ENCODE data around the gene KLHL6. TPM values are rescaled to one million over a fixed set of nuclear protein-coding genes. Genes with fewer than 3 reads are reported as not detected.
"Not testable (repeated sequence)": the region's sequence is repeated elsewhere in the genome, so short reads cannot be mapped to it uniquely, and the experiment has no call there.

KLHL6 gene
- total RNA-seq, 1 donor from 2014 or later = under 0.01 TPM

DNA sequence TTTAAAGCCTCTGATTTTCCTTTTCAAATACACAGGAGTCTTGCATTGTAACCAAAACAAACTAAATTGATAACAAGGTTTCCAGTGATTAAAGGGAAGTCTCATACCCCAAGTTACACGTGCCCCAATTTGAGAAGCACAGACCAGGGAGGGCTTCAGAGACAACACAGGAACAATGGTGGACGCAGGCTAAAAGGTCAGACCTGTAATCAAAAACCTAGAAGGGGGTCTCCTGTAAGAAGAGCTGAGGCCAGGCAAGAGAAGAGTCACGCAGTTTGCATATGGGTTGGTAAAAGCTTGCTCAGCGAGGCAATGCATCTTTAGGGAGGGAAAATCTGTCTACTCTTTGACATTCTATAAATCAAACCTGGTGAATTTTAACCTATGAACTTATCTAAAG, 68.5 kb downstream of the KLHL6 start:
- no peak for DNase-seq (ENCODE audit: low read depth in 2 of 2)

DNA sequence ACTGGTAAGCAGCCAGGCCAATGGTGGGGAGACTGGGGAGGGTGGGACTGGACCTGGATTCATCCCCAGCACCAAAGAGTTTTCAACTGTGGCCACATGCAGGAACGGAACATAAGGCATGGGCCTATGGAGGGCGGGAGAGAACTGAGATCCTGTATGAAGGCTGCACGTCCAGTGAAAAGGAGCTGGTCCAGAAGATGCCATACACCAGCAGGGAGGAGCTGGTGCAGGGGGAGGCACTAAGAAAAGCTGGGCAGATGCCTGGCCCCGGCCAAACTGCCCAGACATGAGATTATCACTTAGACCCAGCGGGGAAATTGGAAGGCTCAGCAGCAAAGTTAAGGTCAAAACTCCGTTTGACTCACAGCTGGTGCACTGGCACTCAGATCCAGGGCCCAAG, 69.0 kb downstream of the KLHL6 start:
- no peak for DNase-seq (ENCODE audit: low read depth in 2 of 2)

GRCh38 chr3:183485585-183485984, 69.9 kb downstream of the KLHL6 start:
- DNase-seq (ENCODE audit: low read depth in 2 of 2) = no peak

DNA sequence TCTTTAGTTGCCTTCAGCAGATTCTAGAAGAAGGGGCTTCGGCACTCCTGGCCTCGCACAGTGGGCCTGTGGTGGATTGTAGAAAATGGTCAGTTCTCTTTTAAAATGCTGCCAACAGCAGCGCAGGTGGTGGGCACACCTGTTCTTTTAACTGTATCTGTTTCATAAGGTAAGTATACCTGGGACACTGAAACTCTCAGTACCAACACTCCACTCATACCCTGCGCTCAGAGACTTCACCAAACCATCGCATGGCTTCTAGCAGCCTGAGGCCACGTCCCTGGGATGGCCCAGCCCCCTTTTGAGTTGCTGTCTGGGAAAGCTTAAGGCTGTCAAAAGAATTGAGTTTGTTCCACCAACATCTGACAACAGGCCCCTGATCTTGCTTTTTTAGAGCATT, 70.4 kb downstream of the KLHL6 start:
- DNase-seq (ENCODE audit: low read depth in 2 of 2) = no peak

- no peak for DNase-seq (ENCODE audit: low read depth in 2 of 2)
These were observed 71.0 kb downstream of the KLHL6 start for GRCh38 chr3:183484431-183485075.

DNA sequence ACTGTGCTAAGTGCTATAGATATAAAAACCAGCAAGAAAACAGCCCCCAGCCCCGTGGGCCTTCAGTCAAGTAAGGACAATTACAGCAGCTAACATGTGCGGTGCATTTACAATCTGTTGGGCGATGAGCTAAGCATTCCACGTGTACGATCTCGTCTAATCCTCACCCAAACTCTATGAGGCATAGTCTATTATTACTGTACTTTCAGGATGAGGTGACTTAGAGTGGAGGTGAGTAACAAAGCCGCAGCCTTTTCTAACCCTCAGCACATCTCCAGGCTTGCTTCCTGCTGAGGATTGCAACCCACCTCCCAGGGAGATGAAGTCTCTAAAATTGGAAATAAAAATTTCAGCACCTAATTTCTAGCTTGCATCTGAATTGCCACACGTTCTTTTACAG, 73.9 kb downstream of the KLHL6 start:
- DNase-seq (ENCODE audit: low read depth in 2 of 2) = no peak

DNA sequence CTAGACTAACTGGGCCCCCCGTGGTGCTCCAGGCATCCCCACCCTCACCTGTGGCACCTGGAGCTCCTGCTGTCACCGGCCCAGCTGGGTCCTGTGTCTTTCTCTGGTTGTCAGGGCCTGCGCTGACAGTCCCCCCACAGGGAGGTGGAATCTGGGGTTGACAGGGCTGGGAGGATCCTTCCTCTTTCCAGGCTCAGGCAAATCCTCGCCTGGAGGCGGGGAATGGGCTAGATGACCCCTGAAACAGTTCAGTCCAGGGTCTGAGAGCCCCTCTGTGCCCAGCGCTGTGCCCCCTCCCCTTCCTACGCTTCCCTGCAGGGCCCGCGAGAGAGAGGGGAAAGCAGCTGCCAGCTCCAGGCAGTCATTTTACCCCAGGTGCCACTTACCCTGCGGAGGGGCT, 77.0 kb downstream of the KLHL6 start:
- DNase-seq (ENCODE audit: low read depth in 2 of 2) = no peak

DNA sequence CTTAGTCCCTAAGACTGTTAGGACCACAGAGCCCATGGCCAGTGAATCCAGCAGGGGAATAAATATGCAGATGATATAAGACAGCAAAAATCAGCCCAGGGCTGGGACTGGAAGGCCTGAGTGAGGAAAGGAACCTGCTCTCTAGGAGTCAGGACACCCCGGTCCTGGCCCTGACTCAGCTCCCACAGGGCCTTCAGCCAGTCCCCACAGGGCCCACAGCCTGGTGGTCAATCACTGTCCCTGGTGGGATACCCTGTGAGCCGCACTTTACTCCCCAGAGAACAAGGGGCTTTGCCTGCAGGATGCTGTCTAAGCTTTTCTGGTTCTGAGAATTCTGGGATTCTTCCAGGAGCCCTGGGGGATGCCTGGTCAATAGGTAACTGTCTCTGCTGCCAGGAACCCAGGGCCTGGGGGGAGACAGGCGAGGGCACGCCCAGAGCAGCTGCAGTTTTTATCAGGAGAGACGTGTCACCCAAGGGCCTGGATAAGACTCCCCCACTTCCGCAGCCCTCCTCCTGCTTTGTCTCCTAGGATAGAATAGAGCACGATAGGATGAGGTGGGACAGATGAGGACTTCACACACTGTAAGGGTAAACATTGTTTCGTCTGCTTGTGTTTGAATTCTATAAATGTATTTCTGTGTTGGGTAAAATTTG, 77.6 kb downstream of the KLHL6 start:
- DNase-seq (ENCODE audit: low read depth in 2 of 2) = no peak

- DNase-seq (ENCODE audit: low read depth in 2 of 2) = not testable (repeated sequence)
These were observed 79.7 kb downstream of the KLHL6 start for GRCh38 chr3:183475764-183476162.

DNA sequence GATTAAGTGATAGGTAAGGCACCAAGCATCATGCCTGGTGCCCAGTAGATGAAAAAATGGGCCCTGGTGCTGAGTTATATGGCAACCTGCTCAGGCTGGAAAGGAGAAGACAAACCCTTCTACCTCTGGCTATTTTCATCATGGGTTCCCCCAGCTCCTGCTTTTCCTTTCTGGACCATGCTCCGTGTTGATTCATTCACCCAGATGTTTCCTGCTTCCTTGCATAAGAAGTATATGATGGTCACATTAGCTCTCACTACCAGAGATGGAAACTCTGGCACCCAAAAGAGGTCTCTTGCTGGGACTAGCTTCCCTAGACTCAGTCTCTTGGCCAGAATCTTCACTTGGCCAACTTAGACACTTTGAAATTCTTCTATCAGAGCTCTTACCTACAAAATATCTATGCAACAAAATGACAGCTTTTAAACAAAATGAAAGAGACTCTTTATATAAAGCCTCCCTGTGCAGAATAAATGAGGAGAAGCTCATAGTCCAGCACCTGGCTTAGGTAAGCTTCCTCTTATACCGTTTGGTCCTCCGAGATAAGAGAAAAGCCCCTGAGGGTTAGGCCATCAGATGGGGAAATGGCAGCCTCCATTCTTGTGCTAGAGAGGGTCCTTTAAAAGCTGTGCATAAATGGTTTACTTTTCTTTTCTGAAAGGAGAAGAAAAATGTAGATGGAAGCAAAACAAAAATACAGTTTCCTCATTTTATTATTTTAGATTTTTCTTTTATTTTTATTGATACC, 80.3 kb downstream of the KLHL6 start:
- DNase-seq (ENCODE audit: low read depth in 2 of 2) = peak; percentile 73 to 83

DNA sequence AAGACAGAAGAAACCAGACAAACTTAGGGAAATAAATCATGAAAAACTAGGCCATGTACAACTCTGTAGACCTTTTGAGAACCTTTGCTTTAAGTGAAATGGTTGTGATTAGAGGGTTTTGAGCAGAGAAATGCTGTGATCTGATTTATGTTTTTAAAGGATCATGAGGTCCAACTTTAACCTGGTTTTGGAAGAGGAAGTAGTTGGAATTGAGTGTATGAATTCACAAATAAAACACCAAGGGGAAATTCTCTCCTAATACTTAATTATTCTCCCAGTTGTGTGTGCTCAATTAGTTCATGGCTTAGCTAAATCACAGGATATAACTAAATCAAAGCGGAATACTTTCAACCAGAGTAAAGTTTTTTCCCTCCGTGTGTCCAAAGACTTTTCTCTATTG, 81.5 kb downstream of the KLHL6 start:
- DNase-seq (ENCODE audit: low read depth in 2 of 2) = no peak

DNA sequence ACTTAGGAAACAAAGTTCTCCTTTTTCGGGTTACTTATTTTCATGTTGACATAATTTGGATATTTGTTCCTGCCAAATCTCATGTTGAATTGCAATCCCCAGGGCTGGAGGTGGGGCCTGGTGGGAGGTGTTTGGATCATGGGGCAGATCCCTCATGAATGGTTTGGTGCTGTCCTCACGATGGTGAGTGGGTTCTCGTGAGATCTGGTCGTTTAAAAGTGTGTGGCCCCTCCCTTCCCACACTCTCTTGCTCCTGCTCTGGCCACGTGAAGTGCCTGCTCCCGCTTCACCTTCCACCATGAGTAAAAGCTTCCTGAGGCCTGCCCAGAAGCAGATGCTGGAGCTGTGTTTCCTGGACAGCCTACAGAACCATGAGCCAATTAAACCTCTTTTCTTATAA, 83.4 kb downstream of the KLHL6 start:
- no peak for DNase-seq (ENCODE audit: low read depth in 2 of 2)

DNA sequence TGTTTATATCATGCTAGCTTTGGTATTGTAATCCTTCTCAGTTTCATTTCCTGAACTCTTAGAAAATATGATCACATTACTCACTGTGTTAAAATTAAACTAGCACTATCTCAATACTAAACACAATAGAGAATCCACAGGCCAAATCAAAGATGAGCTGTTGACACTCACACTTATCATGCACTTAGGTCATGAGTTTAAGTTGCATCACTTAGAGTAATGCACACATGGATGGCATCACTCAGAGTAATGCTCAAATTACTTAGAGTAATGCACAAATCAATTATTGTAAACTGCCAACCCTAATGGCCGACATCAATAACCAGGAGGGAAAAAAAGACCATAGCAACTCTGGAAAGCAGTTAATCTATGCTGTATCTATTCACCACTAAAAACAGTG, 87.1 kb downstream of the KLHL6 start:
- peak; percentile 20 to 22 for DNase-seq (ENCODE audit: low read depth in 2 of 2)

DNA sequence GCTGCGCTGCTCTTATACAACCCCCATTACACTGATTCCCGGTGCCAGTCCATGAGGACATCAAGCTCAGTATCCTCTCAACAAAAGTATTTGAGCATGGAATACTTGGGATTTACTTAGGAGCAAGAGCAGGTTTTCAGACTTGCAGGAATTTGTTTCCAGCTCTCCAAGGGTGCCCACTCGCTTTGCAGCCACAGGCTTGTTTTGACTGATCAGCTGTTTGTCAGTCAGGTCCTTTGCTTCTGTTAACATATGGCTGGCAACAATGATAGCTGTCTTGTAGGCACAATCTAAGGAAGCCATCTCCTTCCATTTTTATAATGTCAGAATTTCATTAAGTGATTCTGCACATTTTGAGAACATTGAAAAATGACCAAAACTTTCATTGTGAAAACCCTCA, 88.9 kb downstream of the KLHL6 start:
- no peak for DNase-seq (ENCODE audit: low read depth in 2 of 2)

DNA sequence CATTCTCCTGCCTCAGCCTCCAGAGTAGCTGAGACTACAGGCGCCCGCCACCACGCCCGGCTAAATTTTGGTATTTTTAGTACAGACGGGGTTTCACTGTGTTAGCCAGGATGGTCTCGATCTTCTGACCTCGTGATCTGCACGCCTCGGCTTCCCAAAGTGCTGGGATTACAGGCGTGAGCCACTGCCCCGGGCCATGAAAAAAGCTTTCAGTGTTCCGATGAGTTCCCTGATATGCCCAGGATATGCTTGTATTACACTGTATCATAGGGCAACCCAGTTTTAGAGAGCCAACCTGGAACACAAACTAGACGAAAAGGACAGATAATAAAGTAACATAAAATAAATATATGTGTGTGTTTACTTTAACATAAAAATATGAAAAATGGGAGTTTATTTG, 89.8 kb downstream of the KLHL6 start:
- DNase-seq (ENCODE audit: low read depth in 2 of 2) = not testable (repeated sequence)

GRCh38 chr3:183464480-183464879, 91.0 kb downstream of the KLHL6 start:
- DNase-seq (ENCODE audit: low read depth in 2 of 2) = no peak

DNA sequence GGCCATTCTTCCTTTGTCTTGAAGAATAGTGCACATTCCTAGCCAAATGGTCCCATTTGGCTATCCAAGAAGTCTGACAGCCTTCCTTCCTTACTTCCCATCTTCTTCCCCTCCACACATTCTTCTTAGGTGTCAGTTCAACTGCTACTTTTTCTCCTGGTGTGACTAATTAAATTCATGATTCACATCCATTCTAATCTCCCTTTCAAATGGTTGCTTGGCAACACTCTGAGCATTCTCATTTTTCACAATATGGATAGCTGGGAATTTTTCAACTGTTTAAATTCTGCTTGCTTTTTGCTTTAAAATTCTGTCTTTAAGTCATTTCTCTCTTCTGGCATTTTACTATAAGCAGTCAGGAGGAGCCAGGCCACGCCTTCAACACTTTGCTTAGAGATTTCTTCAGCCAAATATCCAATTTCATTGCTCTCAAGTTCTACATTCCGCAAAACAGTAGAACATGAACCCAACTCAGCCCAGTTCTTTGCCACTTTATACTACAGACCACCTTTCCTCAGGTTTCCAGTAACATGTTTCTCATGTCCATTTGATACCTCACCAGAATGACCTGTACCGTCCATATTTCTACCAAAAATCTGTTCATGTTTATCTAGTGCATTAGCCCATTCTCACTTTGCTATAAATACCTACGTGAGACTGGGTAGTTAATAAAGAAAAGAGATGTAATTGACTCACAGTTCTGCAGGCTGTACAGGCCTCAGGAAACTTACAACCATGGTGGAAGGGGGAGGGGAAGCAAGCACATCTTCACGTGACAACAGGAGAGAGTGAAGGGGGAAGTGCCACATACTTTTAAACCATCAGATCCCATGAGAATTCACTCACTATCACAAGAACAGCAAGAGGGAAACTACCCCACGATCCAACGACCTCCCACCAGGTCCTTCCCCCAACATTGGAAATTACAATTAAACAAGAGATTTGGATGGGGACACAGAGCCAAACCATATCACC, 95.1 kb downstream of the KLHL6 start:
- peak in 1 of 2 donors; percentile 63 for DNase-seq (ENCODE audit: low read depth in 2 of 2)

- peak; percentile 55 to 82 for DNase-seq (ENCODE audit: low read depth in 2 of 2)
These were observed 100.4 kb downstream of the KLHL6 start for GRCh38 chr3:183455089-183455488.

DNA sequence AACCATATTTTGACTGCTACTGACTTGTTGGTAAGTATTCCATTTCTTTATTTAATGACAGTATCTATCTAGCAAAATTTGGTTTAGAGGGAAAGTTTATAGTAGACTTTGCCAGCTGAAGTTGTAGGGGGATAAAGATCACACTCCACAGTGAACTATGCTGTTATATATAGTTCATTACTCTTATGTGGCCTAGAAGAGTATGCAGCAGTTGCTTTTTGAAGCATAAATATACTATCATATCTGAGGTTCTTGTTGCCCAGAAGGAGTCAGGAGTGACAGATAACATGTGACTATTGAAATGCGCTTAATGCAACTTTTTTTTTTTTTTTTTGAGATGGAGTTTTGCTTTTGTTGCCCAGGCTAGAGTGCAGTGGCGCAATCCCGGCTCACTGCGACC, 101.4 kb downstream of the KLHL6 start:
- DNase-seq (ENCODE audit: low read depth in 2 of 2) = no peak

DNA sequence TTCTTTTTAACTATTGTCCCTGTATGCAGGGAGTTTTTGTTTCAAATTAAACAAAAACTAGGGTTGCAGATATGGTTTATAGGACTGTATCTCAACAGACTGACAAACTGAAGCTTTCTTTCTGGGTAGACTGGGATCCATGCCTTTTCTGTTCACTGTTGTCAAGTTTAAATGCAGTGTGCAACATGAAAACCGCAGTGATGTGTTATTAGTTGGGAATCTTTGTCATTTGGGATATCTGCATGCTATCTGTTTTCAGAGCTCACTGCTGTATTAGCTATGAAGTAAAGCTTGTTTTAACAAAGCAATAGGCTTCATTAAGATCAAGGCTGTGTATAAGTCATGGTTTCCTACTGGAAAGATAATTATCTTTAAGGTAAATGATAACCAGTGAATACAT, 105.7 kb downstream of the KLHL6 start:
- no peak for DNase-seq (ENCODE audit: low read depth in 2 of 2)

- DNase-seq (ENCODE audit: low read depth in 2 of 2) = peak; percentile 21 to 68
These were observed 106.1 kb downstream of the KLHL6 start for GRCh38 chr3:183449391-183449790.
